Measurements from ENCODE around the gene ATXN2L. TPM values are rescaled to one million over a fixed set of nuclear protein-coding genes. Genes with fewer than 3 reads are reported as not detected.
"Not testable (repeated sequence)": the region's sequence is repeated elsewhere in the genome, so short reads cannot be mapped to it uniquely, and the experiment has no call there.

ATXN2L gene
- total RNA-seq, 3 donors from 2014 or later: 43.8 to 62.6 (median 58.1) TPM

- intact Hi-C loops (cut with DNase I; ENCODE audit: low total_unique reads): no loop called here
- DNase-seq (ENCODE audit: low spot score in 2 of 2): no peak
- Histone ChIP-seq H3K27me3 (no peaks in the 10 kb centered on the region), H3K4me1 (no peaks in the 10 kb centered on the region), H3K9me3 (no peaks in the 10 kb centered on the region), H3K4me3 (no peak overlapping the region), H3K27ac (no peak overlapping the region), H3K36me3 (peaks cover 6% of the 10 kb centered on the region)
- TF ChIP-seq POLR2A (IDR thresholded peaks at IDR 0.05) (no peak), POLR2AphosphoS5 (IDR thresholded peaks at IDR 0.05) (no peak), CTCF (IDR thresholded peaks at IDR 0.05) (no peak)
Observed at GRCh38 chr16:28866454-28866804, 43.6 kb downstream of the ATXN2L start.

GRCh38 chr16:28867241-28867640 lies 44.4 kb downstream of the ATXN2L start:
- Histone ChIP-seq H3K4me1 (no peaks in the 10 kb centered on the region), H3K9me3 (no peaks in the 10 kb centered on the region), H3K4me3 (no peak overlapping the region), H3K27me3 (no peaks in the 10 kb centered on the region), H3K27ac (no peak overlapping the region), H3K36me3 (peaks cover 6% of the 10 kb centered on the region)
- TF ChIP-seq POLR2A (IDR thresholded peaks at IDR 0.05): no peak
- TF ChIP-seq POLR2AphosphoS5 (IDR thresholded peaks at IDR 0.05): no peak
- TF ChIP-seq CTCF (IDR thresholded peaks at IDR 0.05): no peak
- DNase-seq (ENCODE audit: low spot score in 2 of 2): no peak
- intact Hi-C loops (cut with DNase I; ENCODE audit: low total_unique reads): no loop called here

GRCh38 chr16:28867646-28868045 lies 44.8 kb downstream of the ATXN2L start:
- DNase-seq (ENCODE audit: low spot score in 2 of 2); intact Hi-C loops (cut with DNase I; ENCODE audit: low total_unique reads); H3K36me3 ChIP-seq; H3K4me3 ChIP-seq; H3K9me3 ChIP-seq; H3K27ac ChIP-seq; H3K4me1 ChIP-seq; H3K27me3 ChIP-seq: not testable (repeated sequence)

- intact Hi-C loops (cut with DNase I; ENCODE audit: low total_unique reads): no loop called here
Observed at GRCh38 chr16:28869201-28869600, 46.4 kb downstream of the ATXN2L start.

GRCh38 chr16:28872952-28873351 lies 50.2 kb downstream of the ATXN2L start:
- Histone ChIP-seq H3K27ac (no peak overlapping the region), H3K9me3 (no peaks in the 10 kb centered on the region), H3K4me3 (no peak overlapping the region), H3K4me1 (no peaks in the 10 kb centered on the region), H3K36me3 (peaks cover 6% of the 10 kb centered on the region), H3K27me3 (no peaks in the 10 kb centered on the region)
- no peak for TF ChIP-seq POLR2AphosphoS5 (IDR thresholded peaks at IDR 0.05)
- TF ChIP-seq CTCF (IDR thresholded peaks at IDR 0.05): no peak
- no peak for TF ChIP-seq POLR2A (IDR thresholded peaks at IDR 0.05)
- intact Hi-C loops (cut with DNase I; ENCODE audit: low total_unique reads): no loop called here
- no peak for DNase-seq (ENCODE audit: low spot score in 2 of 2)

More at GRCh38 chr16:28869201-28869600, 46.4 kb downstream of the ATXN2L start:
- peaks cover 6% of the 10 kb centered on the region for H3K36me3 ChIP-seq
- TF ChIP-seq CTCF (IDR thresholded peaks at IDR 0.05) (no peak), POLR2A (IDR thresholded peaks at IDR 0.05) (no peak), POLR2AphosphoS5 (IDR thresholded peaks at IDR 0.05) (no peak)
- no peaks in the 10 kb centered on the region for H3K9me3 ChIP-seq
- no peak overlapping the region for H3K4me3 ChIP-seq
- H3K4me1 ChIP-seq: no peaks in the 10 kb centered on the region
- H3K27me3 ChIP-seq: no peaks in the 10 kb centered on the region
- no peak for DNase-seq (ENCODE audit: low spot score in 2 of 2)
- no peak overlapping the region for H3K27ac ChIP-seq

- no peaks in the 10 kb centered on the region for H3K27me3 ChIP-seq
- peaks cover 6% of the 10 kb centered on the region for H3K36me3 ChIP-seq
- no peaks in the 10 kb centered on the region for H3K9me3 ChIP-seq
- intact Hi-C loops (cut with DNase I; ENCODE audit: low total_unique reads): no loop called here
- TF ChIP-seq POLR2AphosphoS5 (IDR thresholded peaks at IDR 0.05) (no peak), POLR2A (IDR thresholded peaks at IDR 0.05) (no peak), CTCF (IDR thresholded peaks at IDR 0.05) (peak in 2 of 3 donors; percentile 26 to 36)
- DNase-seq (ENCODE audit: low spot score in 2 of 2): no peak
- H3K4me3 ChIP-seq: no peak overlapping the region
- H3K4me1 ChIP-seq: no peaks in the 10 kb centered on the region
- H3K27ac ChIP-seq: no peak overlapping the region
Observed at GRCh38 chr16:28873543-28874201, 50.9 kb downstream of the ATXN2L start.

Data from breast epithelium (tissue), 4 donors.